GM19324 (cell line): Measurements from ENCODE around the gene RBBP6.
"Not testable (repeated sequence)": the region's sequence is repeated elsewhere in the genome, so short reads cannot be mapped to it uniquely, and the experiment has no call there.

Source experiments
- ATAC-seq: cut with Tn5 transposase; IDR thresholded peaks from one replicate; pipeline ENCODE4 v1.9.1; 2021; ENCODE audit warnings: mild to moderate bottlenecking, moderate library complexity; ENCODE audit not compliant: unreplicated experiment, low FRiP score

RBBP6 gene

GRCh38 chr16:24539295-24539849 lies at the start of gene RBBP6:
TSS of gene RBBP6 (plus strand) at chr16:24539566. CDS start at chr16:24540627, 1,061 bp downstream.
- peak; percentile 93 for ATAC-seq

GRCh38 chr16:24490866-24491265 lies 48.5 kb upstream of the RBBP6 start:
- no peak for ATAC-seq

- no peak for ATAC-seq
These were observed 47.6 kb upstream of the RBBP6 start for GRCh38 chr16:24491731-24492130.

GRCh38 chr16:24493821-24494220 lies 45.5 kb upstream of the RBBP6 start:
- ATAC-seq = no peak

DNA sequence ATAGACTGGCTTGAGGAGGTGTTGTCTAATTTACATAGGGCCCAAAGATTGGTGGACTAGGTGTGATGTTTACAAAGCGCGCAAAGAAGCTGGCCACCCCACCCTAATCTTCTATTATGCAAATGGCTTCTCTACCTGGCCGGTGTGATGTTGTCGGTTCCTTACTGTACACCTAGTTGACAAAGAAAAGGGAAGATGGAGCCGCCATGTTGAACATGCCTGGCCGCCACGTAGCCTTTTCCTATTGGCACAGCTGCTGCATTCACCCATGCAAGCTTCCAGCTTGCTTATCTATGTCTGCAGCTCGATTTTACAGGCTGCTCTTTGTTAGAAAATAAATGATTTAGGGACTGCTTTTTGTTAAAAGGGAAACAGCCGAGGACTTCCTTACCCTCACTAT lies 44.2 kb upstream of the RBBP6 start:
- not testable (repeated sequence) for ATAC-seq

DNA sequence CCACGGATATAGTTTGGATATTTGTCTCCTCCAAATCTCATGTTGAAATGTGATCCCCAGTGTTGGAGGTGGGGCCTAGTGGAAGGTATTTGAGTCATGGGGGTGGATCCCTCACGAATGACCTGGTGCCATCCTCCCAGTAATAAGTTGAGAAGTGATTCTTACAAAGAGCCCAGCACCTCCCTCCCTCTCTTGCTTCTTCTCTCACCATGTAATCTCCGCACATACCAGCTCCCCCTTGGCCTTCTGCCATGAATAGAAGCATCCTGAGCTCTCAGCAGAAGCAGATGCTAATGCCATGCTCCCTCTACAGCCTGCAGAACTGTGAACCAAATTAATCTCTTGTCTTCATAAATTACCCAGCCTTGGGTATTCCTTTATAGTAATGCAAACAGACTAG lies 41.9 kb upstream of the RBBP6 start:
- ATAC-seq = no peak

DNA sequence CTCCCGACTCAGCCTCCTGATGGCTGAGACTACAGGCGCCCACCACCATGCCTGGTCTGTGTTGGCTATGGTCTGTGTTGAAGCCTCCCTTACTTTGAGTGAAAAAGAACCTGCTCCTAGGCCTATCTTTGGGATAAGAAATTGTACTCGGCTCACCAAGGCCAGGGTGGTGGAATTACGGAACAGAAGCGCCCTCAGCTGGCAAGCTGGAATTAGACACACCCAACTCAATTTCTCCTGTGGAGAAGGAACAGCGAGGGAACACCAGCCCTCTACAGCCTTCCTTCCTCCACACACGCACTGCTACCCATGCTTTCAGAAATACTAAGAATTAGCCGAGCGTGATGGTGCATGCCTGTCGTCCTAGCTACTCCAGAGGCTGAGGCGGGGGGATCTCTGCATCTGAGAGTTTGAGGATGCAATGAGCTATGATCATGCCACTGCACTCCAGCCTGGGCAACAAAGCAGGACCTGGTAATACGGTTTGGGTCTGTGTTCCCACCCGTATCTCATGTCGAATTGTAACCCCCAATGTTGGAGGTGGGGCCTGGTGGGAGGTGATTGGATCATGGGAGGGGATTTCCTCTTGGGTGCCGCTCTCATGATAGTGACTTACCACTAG lies 40.1 kb upstream of the RBBP6 start:
- no peak for ATAC-seq

- no peak for ATAC-seq
These were observed 34.7 kb upstream of the RBBP6 start for GRCh38 chr16:24504472-24505345.

DNA sequence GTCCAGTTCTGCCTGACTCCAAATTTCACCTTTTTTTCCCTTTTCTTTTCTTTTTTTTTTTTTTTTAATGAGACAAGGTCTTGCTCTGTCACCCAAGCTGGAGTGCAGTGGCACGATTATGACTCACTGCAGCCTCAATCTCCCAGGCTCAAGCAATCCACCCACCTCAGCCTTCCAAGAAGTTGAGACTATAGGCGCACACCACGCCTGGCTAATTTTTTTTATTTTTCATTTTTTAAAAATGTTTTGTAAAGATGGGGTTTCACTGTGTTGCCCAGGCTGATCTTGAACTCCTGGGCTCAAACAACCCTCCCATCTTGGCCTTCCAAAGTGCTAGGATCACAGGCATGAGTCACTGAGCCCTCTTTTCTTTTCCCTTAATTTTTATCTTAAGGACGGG lies 33.4 kb upstream of the RBBP6 start:
- no peak for ATAC-seq

DNA sequence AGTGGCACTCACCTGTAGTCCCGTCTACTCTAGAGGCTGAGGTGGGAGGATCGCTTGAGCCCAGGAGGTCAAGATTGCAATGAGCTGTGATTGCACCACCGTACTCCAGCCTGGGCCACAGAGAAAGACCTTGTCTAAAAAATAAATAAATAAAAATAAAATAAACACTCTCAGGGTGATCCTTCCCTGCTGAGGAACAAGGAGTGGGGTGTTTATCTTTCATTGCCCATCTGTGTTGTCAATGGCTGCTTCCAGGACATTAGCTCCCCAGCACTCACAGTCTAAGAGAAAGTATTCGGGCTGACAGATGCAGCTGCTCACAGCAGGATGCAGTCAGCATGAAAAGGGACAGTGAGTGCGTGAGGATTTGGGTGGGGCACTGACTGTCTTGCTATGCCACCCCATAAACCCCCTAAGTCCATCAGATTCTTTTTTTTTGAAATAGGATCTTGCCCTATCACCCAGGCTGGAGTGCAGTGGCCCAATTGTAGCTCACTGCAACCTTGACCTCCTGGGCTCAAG lies 31.3 kb upstream of the RBBP6 start:
- ATAC-seq = no peak

DNA sequence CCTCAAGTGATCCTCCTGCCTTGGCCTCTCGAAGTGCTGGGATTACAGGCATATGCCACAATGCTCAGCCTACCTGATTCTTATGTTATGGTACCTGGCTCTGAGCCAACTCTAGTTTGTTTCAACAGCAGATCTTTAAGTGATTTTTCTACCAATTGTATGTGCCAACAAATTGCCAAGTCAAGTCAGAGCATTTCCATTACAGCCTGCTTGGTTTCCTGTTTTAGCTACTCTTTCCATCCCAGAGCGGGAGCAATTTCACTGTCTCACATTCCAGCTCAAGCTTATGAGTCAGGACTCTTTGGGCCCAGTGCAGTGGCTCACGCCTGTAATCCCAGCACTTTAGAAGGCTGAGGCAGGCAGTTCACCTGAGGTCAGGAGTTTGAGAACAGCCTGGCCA lies 30.8 kb upstream of the RBBP6 start:
- no peak for ATAC-seq

GRCh38 chr16:24509536-24509935 lies 29.8 kb upstream of the RBBP6 start:
- ATAC-seq = no peak

DNA sequence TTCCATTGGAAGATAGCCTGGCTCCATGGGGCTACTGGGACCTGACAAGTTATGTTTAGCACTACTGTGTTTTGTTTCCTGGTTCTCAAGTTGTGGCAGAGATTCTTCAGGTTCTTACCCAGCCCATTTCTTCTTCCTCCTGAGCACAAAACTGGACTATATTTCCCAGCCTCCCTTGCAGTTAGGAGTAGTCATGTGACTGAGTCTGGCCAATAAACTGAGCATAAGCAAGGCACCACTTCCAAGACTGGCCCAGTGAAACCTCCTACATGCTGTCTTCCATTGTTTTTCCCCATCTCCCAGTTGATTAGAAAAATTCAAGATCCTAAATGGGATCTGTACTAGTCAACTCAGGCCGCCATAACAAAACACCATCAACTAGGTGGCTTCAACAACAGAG lies 28.2 kb upstream of the RBBP6 start:
- no peak for ATAC-seq

- ATAC-seq = no peak
These were observed 27.6 kb upstream of the RBBP6 start for GRCh38 chr16:24511792-24512191.

DNA sequence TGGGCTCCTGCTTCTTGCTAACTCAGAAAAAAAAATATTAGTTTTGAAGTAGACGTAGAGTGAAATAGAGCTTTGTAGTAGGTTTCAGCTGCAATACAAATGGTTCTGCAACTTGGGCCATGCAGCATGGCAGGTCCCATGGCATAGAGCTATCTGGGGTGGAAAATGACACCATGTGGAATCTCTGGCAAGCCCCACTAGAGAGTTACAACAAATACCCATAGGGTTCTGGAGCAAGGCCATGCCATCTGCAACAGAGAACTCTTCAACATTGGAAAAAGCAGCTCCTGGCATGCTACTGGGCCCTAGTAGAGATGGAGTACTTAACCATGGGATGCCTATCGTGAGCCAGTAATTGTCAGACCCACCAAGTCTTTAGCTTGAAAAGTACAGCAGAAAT lies 25.3 kb upstream of the RBBP6 start:
- ATAC-seq = no peak

DNA sequence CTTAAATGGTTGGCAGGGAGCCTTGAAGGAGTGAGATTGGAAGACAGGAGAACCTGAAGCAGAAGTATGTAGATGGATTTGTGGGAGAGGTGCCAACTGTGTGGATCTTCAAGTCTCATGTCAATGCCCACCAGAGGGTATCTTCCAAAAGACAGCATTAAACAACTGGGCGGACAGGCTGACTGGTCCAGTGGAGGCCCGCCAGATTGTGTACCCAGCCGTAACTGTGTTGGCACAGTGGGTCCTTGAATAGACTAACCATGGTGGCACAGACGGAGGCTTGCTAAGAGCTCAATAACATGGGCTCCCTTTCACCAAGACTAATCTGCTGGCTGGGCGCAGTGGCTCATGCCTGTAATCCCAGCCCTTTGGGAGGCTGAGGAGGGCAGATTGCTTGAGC lies 24.2 kb upstream of the RBBP6 start:
- ATAC-seq = no peak

- ATAC-seq = no peak
These were observed 22.3 kb upstream of the RBBP6 start for GRCh38 chr16:24516900-24517669.

DNA sequence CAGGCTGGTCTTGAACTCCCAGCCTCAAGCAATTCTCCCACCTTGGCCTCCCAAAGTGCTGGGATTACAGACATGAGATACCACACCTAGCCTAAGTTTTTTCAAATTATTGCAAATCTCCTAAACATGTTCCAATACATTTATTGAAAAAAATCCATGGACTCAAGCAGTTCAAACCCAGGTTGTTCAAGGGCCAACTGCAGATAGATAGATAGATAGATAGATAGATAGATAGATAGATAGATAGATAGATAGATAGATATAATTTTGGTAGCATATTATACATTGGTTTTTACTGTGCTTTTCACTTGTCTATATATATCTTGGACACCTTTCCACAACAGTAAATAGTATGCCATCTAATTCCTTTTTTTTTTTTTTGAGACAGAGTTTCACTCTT lies 20.9 kb upstream of the RBBP6 start:
- ATAC-seq = no peak

- ATAC-seq = no peak
These were observed 18.4 kb upstream of the RBBP6 start for GRCh38 chr16:24520983-24521382.

DNA sequence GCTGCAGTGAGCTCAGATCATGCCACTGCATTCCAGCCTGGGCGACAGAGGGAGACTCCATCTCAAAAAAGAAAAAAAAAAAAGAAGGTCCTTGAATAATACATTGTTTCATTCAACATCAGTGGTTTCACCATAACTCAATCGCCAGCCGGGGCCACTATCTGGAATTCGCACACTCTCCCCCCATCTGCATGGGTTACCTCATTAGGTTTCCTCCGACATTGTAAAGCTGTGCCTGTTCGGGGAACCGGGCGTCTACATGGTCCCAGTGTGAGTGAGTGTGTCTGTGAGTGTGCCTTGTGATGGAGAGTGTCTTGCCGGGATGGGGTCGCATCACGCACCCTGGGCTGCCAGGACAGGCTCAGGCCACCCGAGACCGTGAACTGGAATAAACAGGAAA lies 16.6 kb upstream of the RBBP6 start:
- no peak for ATAC-seq

DNA sequence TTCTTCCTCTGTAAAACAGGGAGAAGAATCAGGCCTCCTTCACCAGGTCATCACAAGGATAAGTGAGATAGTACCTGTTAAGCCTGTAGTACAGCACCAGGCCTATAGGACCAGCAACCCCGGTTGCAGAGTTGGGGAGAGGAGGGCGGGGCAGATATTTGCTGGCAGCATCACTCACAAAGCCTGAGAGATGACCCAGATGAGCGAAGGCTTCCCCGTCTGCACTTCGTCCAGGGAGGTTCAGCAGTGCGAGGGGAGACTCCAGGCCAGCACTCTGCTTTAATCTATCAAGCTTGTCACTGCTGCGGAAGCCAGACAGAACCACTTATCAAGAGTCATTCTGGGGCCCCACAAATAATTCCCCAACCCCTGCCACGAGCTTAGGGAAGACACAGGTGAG lies 15.8 kb upstream of the RBBP6 start:
- no peak for ATAC-seq
